ENCODE results near the gene GPR31.
"Not testable (repeated sequence)": the region's sequence is repeated elsewhere in the genome, so short reads cannot be mapped to it uniquely, and the experiment has no call there.

DNA sequence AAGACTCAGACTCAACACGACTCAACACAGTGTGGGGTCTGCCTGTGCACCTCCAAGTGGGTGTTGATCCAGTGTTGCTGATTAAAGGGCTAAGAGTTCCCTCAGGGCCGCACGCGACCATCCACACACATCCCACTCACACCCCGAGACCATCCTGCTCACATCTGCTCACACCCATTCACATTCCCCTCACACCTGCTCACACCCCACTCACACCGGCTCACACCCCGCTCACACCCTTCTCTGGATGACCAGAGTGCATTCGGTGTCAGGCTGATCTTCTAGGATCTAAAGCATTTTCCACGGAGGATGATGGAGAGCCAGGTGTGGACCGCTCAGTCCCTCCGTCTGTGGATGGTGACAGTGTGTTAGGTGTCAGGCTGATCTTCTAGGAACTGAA, 13.5 kb upstream of the GPR31 start:
- TF ChIP-seq, protein P1, sequence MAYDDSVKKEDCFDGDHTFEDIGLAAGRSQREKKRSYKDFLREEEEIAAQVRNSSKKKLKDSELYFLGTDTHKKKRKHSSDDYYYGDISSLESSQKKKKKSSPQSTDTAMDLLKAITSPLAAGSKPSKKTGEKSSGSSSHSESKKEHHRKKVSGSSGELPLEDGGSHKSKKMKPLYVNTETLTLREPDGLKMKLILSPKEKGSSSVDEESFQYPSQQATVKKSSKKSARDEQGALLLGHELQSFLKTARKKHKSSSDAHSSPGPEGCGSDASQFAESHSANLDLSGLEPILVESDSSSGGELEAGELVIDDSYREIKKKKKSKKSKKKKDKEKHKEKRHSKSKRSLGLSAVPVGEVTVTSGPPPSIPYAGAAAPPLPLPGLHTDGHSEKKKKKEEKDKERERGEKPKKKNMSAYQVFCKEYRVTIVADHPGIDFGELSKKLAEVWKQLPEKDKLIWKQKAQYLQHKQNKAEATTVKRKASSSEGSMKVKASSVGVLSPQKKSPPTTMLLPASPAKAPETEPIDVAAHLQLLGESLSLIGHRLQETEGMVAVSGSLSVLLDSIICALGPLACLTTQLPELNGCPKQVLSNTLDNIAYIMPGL (CRISPR knock-in tag; IDR thresholded peaks at IDR 0.05): not testable (repeated sequence)
- TF ChIP-seq BCLAF1 (IDR thresholded peaks at IDR 0.05; ENCODE audit: borderline replicate concordance in 1 of 2, control insufficient read depth in 1 of 2, low read depth in 2 of 2, low read length in 1 of 2); MGA (IDR thresholded peaks at IDR 0.05); SPI1 (IDR thresholded peaks at IDR 0.05; ENCODE audit: borderline replicate concordance, low read depth, low read length); POLR2AphosphoS5 (IDR thresholded peaks at IDR 0.05; ENCODE audit: control insufficient read depth, insufficient read depth, low read depth, low read length); SRF (CRISPR knock-in tag; IDR thresholded peaks at IDR 0.05); NCOR1 (IDR thresholded peaks at IDR 0.05); SP1 (CRISPR knock-in tag; IDR thresholded peaks at IDR 0.05); POLR2A (conservative IDR thresholded peaks at IDR 0.05): not testable (repeated sequence)
- TF ChIP-seq, protein P2, sequence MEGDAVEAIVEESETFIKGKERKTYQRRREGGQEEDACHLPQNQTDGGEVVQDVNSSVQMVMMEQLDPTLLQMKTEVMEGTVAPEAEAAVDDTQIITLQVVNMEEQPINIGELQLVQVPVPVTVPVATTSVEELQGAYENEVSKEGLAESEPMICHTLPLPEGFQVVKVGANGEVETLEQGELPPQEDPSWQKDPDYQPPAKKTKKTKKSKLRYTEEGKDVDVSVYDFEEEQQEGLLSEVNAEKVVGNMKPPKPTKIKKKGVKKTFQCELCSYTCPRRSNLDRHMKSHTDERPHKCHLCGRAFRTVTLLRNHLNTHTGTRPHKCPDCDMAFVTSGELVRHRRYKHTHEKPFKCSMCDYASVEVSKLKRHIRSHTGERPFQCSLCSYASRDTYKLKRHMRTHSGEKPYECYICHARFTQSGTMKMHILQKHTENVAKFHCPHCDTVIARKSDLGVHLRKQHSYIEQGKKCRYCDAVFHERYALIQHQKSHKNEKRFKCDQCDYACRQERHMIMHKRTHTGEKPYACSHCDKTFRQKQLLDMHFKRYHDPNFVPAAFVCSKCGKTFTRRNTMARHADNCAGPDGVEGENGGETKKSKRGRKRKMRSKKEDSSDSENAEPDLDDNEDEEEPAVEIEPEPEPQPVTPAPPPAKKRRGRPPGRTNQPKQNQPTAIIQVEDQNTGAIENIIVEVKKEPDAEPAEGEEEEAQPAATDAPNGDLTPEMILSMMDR (IDR thresholded peaks at IDR 0.05 in 2 of 3, conservative IDR thresholded peaks at IDR 0.05 in 1 of 3; ENCODE audit: insufficient read depth in 2 of 3, low read depth in 1 of 3, low read length in 3 of 3): not testable (repeated sequence)
- TF ChIP-seq, protein P3, sequence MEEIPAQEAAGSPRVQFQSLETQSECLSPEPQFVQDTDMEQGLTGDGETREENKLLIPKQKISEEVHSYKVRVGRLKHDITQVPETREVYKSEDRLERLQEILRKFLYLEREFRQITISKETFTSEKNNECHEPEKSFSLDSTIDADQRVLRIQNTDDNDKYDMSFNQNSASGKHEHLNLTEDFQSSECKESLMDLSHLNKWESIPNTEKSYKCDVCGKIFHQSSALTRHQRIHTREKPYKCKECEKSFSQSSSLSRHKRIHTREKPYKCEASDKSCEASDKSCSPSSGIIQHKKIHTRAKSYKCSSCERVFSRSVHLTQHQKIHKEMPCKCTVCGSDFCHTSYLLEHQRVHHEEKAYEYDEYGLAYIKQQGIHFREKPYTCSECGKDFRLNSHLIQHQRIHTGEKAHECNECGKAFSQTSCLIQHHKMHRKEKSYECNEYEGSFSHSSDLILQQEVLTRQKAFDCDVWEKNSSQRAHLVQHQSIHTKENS (CRISPR knock-in tag; IDR thresholded peaks at IDR 0.05): not testable (repeated sequence)

Data from K562 (cell line).